BE2C (cell line): ENCODE data around the gene MMS22L. TPM values are rescaled to one million over a fixed set of nuclear protein-coding genes. Genes with fewer than 3 reads are reported as not detected.
A peak's percentile ranks its signal among the peaks of the same experiment; 100 is the strongest.

Experiments
- DNase-seq: peaks from one replicate; pipeline ENCODE4 v3.0.0-alpha.2; 2020
- H3K27me3 ChIP-seq: fragments of 250-450 bp; sonication (Bioruptor Pico); 2 replicates; pipeline ENCODE4 v1.5.1; 2020; ENCODE audit warnings: mild to moderate bottlenecking
- H3K36me3 ChIP-seq: fragments of 250-450 bp; sonication (Bioruptor Pico); 2 replicates; pipeline ENCODE4 v1.5.1; 2020; ENCODE audit warnings: mild to moderate bottlenecking
- H3K4me1 ChIP-seq: fragments of 250-450 bp; sonication (Bioruptor Pico); 2 replicates; pipeline ENCODE4 v1.5.1; 2020
- H3K4me3 ChIP-seq: 2 replicates; pipeline ENCODE4 v1.5.1; 2011; ENCODE audit warnings: low read depth, low read length
- H3K9me3 ChIP-seq: fragments of 250-450 bp; sonication (Bioruptor Pico); 2 replicates; pipeline ENCODE4 v1.5.1; 2020
- polyA plus RNA-seq: library from polyadenylated mRNA; unstranded; fragments of >200 nt; gene quantifications from one replicate; pipeline ENCODE4 v1.2.1, GENCODE V29; 2012; ENCODE audit warnings: low read depth, missing spikeins; ENCODE audit not compliant: insufficient read length, insufficient read depth
- TF ChIP-seq, protein P1 (sequence below): IDR thresholded peaks from 2 replicates; pipeline ENCODE4 v1.5.1; 2012; ENCODE audit warnings: mild to moderate bottlenecking, low read depth, low read length

Gene MMS22L
- polyA plus RNA-seq: 3.2 TPM

- TF ChIP-seq, protein P1, sequence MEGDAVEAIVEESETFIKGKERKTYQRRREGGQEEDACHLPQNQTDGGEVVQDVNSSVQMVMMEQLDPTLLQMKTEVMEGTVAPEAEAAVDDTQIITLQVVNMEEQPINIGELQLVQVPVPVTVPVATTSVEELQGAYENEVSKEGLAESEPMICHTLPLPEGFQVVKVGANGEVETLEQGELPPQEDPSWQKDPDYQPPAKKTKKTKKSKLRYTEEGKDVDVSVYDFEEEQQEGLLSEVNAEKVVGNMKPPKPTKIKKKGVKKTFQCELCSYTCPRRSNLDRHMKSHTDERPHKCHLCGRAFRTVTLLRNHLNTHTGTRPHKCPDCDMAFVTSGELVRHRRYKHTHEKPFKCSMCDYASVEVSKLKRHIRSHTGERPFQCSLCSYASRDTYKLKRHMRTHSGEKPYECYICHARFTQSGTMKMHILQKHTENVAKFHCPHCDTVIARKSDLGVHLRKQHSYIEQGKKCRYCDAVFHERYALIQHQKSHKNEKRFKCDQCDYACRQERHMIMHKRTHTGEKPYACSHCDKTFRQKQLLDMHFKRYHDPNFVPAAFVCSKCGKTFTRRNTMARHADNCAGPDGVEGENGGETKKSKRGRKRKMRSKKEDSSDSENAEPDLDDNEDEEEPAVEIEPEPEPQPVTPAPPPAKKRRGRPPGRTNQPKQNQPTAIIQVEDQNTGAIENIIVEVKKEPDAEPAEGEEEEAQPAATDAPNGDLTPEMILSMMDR: no peak
- Histone ChIP-seq H3K4me1 (no peaks in the 10 kb centered on the region), H3K36me3 (peaks cover 11% of the 10 kb centered on the region), H3K4me3 (peak within 1 kb of the TSS; percentile 95), H3K9me3 (no peaks in the 10 kb centered on the region), H3K27me3 (no peaks in the 10 kb centered on the region)
- DNase-seq: peak; percentile 94
These were observed at the start of gene MMS22L for GRCh38 chr6:97282726-97283617. TSS of gene MMS22L (minus strand) at chr6:97283216. CDS start at chr6:97282477, 739 bp downstream.

GRCh38 chr6:97322811-97323210 lies 39.8 kb upstream of the MMS22L start:
- H3K36me3 ChIP-seq: no peaks in the 10 kb centered on the region
- H3K4me3 ChIP-seq: no peak overlapping the region
- H3K4me1 ChIP-seq: no peaks in the 10 kb centered on the region
- no peak for DNase-seq
- H3K27me3 ChIP-seq: no peaks in the 10 kb centered on the region
- TF ChIP-seq, protein P1: no peak
- H3K9me3 ChIP-seq: no peaks in the 10 kb centered on the region

- no peak for DNase-seq
- TF ChIP-seq, protein P1: no peak
- no peaks in the 10 kb centered on the region for H3K9me3 ChIP-seq
These were observed 39.2 kb upstream of the MMS22L start for GRCh38 chr6:97322226-97322625.

GRCh38 chr6:97316978-97317377 lies 34.0 kb upstream of the MMS22L start:
- TF ChIP-seq, protein P1: no peak

More at GRCh38 chr6:97322226-97322625, 39.2 kb upstream of the MMS22L start:
- Histone ChIP-seq H3K36me3 (no peaks in the 10 kb centered on the region), H3K4me1 (no peaks in the 10 kb centered on the region), H3K4me3 (no peak overlapping the region), H3K27me3 (no peaks in the 10 kb centered on the region)

DNA sequence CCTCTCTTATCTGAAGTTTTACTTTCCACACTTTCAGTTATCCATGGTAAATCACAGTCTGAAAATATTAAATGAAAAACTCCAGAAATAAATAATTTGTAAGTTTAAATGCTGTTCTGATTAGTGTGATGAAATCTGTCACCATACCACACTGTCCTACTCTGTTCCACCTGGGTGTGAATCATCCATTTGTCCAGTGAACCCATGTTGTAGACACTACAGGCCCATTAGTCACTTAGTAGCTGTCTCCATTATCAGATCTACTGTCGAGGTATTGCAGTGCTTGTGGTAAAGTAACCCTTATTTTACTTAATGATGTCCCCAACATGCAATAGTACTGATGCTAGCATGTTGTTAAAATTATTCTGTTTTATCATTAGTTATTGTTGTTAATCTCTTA lies 29.2 kb upstream of the MMS22L start:
- no peak for DNase-seq
- TF ChIP-seq, protein P1: no peak
- Histone ChIP-seq H3K9me3 (no peaks in the 10 kb centered on the region), H3K36me3 (no peaks in the 10 kb centered on the region), H3K4me1 (no peaks in the 10 kb centered on the region), H3K27me3 (no peaks in the 10 kb centered on the region), H3K4me3 (no peak overlapping the region)

More at GRCh38 chr6:97316978-97317377, 34.0 kb upstream of the MMS22L start:
- no peaks in the 10 kb centered on the region for H3K27me3 ChIP-seq
- no peaks in the 10 kb centered on the region for H3K9me3 ChIP-seq
- H3K4me1 ChIP-seq: no peaks in the 10 kb centered on the region
- H3K36me3 ChIP-seq: no peaks in the 10 kb centered on the region
- H3K4me3 ChIP-seq: no peak overlapping the region
- no peak for DNase-seq
